ENCODE measurements around the gene EML6.

The EML6 gene

DNA sequence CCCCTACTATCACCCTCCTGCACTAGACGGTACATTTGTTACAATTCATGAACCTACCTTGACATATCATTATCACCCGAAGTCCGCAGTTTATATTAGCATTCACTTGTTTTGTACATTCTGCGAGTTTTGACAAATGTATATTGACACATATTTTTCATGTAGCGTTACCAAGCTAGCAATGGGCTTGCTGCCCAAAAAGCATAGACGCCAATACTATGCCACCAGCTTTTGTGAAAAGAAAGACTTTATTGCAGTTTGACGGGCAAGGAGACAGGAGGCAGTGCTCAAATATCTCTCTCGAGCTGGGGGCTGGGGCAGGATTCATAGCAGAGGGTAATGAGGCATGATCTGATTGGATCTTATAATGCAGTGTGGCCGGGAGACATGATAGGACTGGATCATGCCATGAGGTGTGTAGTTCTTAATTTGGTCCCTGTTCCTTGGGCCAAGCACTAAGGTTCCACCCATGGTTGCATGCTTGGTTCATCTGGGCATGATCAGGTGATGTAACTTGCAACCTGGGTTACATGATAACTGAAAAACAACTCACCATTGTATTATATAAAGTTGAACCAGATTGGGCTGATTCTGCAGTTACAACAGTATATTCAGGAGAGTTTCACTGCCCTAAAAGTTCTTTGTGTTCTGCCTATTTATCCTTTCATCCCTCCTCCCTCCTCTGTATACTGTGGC, 164.5 kb downstream of the EML6 start:
- DNase-seq, result no peak

DNA sequence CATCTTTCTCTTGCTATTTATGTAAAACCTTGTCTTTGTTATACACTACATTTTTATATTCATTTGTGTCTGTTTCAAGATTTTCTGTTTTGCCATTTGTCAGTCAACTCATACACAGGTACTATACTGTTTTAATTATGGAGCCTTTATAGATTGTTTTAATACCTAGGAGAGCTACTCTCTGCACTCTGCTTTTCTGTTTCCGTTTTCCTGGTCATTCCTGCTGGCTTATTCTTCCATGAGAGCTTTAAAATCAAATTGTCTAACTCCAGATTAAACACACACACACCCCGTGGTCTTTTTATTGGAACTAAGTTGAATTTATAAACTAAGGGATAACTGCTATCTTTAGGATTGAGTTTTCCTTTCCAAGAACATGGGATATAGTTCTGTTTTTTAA, 165.6 kb downstream of the EML6 start:
- DNase-seq, result no peak

GRCh38 chr2:54891909-54892308, 168.4 kb downstream of the EML6 start:
- no peak for DNase-seq

DNA sequence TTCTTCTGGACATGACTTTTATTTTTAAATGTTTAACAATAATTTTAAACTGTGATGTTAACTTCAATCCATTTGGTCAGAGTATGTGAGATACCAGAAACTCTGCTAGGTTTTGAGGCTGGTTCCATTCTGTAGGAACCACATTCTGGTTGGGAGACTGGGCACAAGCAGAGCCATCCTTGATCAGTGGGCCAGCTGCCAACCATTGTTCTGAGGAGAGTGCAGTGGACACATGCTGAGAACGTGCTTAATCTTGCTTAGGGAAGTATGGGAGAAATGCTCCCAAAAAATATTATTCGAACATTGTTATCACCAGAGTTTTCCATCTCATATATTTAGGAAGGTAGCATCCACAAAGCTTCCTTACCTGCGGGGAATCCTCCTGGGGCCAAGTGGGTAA, 171.0 kb downstream of the EML6 start:
- no peak for DNase-seq

DNA sequence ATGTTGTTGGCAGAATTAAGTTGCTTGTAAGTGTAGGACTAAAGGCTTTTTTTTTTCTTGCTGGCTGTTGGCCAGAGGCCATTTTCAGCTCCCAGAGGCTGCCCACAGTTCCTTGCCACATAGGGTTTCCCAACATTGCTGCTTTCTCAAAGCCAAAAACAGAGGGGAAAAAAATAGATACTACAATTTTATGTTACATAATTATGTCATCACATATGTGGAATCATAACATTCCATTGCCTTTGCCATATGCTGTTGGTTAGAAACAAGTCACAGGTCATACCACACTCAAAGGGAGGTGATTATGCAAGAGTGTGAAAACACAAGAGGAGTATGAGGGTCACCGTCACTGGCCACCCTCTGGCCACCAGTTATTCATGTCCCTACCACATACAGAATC, 172.3 kb downstream of the EML6 start:
- no peak for DNase-seq

DNA sequence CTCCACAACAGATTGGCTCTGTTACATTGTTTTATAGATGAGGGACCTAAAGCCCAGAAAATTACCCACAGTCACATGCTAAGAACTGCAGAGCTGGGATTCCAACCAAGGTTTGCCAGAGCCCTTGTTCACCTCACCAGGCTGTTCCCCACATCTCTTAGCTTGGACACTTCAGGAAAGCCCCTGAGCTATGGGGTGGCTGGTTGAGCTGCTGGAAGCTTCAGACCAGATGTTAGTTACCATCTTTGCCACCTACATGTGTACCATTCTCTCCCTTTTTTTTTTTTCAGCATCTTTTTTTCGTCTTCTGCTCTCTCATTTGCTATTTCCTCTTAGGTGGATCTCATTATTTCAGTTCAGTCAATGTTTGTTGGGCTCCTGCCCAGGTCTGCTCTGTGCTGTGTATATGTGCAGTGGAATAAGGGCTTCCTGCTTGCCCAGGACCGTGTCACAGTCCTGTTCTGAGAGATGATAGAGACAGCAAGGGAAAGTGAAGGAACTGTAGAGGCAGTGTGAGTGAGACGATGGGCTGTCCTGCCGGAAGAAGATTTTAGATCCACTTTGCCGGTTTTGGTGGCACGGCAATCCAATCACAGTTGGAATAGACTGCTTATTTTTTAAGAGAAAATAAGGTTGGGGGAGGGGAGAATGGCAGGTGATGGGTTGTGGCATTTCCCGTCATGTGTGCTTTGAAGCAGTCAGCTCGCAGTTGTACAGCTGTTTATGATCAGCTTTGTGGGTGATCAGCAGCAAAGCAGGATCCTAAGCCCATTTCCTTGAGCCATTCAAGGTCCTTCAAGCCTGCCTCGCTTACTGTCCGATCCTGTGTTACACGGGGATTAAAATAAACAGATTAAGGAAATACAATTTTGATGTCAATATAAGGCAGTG, 174.2 kb downstream of the EML6 start:
- no peak for DNase-seq

GRCh38 chr2:54898456-54899226, 175.2 kb downstream of the EML6 start:
- no peak for DNase-seq

GRCh38 chr2:54899576-54900200, 176.2 kb downstream of the EML6 start:
- no peak for DNase-seq

- DNase-seq, result no peak
Measured at GRCh38 chr2:54901224-54901986, 177.9 kb downstream of the EML6 start.

DNA sequence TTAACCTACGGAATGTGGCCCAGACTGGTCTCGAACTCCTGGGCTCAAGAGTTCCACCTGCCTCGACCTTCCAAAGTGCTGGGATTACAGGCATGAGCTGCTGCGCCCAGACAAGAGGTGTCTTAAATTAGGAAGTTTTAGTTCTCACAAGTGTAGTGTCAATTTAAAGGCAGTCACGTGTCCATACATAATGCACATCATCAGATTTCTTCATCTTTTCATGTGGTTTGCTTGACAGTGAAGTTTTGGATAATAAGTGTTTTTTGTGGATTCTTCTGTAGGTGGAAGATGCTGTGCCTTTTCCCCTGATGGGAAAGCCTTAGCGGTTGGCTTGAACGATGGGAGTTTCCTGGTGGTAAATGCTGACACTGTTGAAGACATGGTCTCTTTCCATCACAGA, 179.3 kb downstream of the EML6 start:
- no peak for DNase-seq

DNA sequence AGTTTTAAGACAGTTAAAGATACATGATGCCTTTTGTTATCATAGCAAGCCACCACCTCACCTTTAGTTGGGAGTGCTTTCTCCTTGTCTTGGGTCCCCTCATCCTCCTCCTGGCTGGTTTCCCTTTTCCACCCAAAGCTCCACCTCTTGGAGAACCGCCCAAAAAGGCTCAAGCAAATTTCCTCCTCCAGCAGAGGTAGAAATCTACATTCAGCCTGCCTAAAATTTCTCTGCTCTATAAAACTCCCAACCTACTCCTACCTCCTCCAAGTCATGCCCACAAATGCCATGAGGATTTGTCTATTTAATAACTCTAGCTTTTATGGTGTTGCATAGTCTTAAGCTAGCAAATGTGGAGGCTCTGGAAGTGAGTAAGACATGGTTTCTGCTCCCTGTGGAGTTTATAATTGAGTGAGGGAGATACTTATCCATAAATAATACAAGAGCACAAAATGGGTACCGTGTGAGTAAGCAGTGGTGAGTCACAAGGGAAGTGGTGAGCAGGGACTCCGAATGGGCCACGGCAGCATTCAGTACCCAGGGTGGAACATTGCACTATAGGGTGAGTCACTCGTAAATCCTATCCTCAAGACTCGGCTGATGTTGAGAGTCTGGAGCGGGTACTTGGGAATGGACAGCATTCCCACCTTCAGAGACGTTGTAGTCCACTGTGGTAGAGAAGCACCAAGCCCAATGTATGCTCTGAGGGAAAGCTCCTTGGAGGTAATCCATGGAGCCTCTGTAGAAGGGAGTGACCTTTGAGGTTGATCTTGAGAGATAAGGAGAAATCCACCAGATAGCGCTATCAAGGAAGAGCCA, 180.5 kb downstream of the EML6 start:
- DNase-seq, result no peak

DNA sequence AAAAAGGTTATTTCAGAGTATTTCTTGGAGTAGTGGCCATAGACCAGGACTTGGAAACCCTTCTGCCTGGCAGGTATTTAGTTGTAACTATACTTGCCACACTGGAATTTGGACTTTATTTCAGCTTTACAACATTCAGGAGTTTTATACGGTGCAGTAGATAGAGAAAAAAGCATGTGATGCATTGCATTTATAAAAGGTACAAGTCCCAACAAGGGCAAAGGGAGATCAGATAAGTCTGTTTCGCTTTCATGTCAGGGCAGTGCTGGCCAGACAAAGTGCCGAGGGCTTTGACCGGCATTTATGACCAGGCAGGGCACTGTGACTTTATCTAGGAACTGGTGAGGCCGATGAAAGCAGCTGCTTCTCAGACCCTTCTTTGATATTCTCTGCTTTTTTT, 181.4 kb downstream of the EML6 start:
- no peak for DNase-seq

- no peak for DNase-seq
Measured at GRCh38 chr2:54906716-54907115, 183.3 kb downstream of the EML6 start.

DNA sequence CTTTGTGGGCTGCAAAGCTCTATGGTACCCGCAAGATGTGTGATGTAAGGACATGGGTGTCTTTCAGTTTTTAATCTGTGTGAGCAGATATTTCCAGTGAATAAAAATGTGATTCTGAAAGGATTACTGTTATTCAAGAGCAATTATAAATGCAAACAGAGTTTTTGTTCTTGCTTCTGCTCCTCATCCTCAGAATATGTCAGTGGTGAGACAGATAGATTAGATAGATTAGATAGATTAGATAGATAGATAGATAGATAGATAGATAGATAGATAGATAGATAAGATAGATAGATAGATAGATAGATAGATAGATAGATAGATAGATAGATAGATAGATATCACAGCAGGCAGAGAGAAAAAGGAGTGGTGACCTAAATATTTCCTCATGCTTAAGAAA, 184.2 kb downstream of the EML6 start:
- DNase-seq, result no peak

- DNase-seq, result no peak
Measured at GRCh38 chr2:54908591-54908990, 185.1 kb downstream of the EML6 start.

DNA sequence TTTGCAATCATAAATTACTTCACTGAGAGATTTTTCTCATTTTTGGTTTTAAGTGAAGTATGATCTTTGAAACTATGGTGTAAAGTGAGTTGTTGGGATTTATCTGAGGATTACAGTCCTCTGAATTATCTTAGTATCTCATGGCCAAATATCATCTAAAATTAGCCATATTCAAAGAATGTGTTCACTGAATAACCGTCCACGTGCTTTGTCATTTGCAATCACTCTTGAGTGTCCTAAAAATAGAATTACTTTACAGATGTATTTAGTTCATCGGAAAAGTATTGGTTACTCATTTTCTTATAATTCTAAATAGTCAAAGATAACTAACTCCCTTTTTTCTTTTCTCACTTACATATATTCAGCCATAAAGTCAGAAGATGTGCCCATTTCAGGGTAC, 185.5 kb downstream of the EML6 start:
- DNase-seq, result no peak

DNA sequence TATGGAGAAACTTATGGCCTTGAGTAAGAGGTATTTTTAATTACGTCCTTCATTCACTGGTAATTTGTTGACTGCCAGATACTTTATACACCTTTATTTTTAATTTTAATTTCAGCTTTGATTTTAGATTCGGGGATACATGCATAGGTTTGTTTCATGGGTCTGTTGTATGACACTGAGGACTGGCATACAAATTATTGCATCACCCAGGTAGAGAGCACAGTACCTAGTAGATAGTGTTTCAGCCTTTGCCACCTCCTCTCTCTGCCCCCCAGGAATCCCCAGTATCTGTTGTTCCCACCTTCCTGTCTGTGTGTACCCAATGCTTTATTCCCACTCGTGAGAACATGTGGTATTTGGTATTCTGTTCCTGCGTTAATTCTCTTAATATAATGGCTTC, 188.8 kb downstream of the EML6 start:
- DNase-seq, result no peak

DNA sequence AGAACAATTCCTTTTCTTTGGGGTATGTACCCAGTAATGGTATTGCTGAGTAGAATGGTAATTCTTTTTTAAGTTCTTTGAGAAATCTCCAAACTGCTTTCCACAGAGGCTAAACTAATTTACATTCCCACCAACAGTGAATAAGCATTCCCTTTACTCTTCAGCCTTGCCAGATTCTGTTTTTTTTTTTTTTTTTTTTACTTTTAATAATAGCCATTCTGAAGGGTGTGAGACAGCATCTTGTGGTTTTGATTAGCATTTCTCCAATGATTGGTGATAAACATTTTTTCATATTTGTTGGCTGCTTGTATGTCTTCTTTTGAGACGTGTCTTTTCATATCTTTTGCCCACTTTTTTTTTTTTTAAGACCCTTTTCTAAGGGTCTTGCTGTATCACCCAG, 189.4 kb downstream of the EML6 start:
- no peak for DNase-seq

DNA sequence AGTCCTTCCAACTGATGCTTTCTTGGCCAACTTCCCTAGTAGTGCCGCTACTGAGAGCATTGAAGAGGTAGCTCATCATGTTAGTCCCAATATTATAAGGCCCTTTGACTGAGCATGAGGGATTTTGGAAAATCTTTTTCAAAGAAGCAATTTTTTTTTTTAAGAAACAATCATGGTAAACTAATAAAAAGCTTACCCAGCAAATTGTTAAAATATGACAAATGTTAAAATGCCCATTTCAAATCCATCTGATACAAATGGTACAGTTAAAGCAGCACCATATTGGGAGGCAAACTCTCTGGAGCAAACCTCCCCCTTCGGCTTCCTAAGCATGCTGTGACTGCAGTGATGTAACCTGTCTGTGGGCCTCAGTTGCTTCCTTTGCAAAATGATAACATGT, 191.2 kb downstream of the EML6 start:
- DNase-seq, result no peak

- no peak for DNase-seq
Measured at GRCh38 chr2:54915101-54915500, 191.6 kb downstream of the EML6 start.

GRCh38 chr2:54916637-54917036, 193.2 kb downstream of the EML6 start:
- no peak for DNase-seq

Data from NCI-H345 (cell line).